HG03095 (cell line): ENCODE data around the gene DYTN.
A peak's percentile ranks its signal among the peaks of the same experiment; 100 is the strongest.
"Not testable (repeated sequence)": the region's sequence is repeated elsewhere in the genome, so short reads cannot be mapped to it uniquely, and the experiment has no call there.

Experiments
- ATAC-seq: cut with Tn5 transposase; IDR thresholded peaks from one replicate; pipeline ENCODE4 v1.9.1; 2021; ENCODE audit warnings: moderate library complexity; ENCODE audit not compliant: unreplicated experiment

The DYTN gene, protein sequence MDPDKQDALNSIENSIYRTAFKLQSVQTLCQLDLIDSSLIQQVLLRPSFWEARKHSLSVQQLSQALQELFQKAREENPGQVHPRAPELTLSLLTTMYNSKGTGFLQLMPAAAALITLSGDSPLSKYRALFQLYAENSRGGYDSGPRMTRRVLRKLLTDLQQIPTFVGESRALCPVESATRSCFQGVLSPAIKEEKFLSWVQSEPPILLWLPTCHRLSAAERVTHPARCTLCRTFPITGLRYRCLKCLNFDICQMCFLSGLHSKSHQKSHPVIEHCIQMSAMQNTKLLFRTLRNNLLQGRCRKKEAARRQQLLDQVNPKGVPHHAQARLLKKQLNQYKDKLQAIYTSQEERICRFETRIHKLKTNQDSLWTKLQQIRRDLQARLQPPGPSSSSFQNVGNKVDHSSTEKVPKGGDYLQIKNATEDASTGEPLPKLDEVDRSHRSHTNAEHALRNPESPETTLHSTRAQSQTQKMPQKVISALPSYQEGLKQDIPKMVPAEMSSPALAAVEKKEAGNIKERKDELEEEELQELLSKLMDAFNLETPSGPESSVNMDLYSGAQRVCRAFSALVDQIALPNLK

DNA sequence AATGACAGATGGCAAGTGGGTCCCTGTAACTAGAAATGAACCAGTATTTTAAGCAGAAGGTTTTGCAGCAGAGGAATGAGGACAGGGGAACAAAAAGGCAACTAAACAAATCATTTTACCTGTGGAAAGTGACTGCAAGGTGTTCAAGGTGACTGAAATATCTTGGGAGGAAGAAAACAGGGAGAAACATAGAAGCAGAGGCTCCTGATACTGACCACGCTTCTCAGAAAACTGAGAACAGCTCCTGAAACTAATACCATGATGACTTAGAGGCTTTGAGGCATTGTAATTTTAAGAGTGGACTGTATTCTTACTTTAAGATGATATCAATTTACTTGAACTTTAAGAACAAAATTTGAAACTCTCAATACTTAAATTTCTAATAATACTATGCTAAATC lies at the start of gene DYTN:
Gene DYTN (minus strand): TSS at position 101 of the 400 bp plus-strand sequence. CDS start 117 bp downstream, outside the sequence.
- peak; percentile 32 for ATAC-seq

DNA sequence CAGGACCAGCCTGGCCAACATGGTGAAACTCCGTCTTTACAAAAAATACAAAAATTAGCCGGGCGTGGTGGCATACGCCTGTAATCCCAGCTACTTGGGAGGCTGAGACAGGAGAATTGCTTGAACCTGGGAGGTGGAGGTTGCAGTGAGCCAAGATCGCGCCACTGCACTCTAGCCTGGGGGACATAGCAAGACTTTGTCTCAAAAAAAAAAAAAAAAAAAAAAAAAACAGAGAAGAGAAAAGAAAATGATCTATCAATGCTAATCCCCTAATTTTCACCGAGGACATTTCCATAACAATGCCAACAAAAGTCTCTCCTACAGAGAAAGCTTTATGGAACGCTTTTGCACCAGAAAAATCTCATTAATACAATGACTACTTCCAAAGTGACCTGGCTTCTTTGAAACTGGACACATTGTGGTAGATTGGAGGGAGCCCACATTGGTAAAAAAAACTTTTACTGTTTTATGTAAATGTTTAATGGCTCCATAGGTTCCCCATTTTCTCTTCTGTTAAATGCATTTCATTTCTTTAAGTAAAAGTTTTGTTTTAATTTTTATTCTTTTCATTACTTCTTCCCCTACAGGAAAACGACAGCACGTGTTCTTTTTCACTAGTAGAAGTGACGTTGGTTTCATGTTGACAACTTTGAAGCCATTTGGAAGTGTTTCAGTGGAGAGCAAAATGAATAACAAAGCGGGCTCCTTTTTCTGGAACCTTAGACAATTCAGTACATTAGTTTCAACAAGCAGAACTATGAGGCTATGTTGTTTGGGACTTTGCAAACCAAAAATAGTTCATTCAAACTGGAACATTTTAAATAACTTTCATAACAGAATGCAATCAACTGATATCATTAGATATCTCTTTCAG lies 48.1 kb upstream of the DYTN start:
- ATAC-seq: no peak

DNA sequence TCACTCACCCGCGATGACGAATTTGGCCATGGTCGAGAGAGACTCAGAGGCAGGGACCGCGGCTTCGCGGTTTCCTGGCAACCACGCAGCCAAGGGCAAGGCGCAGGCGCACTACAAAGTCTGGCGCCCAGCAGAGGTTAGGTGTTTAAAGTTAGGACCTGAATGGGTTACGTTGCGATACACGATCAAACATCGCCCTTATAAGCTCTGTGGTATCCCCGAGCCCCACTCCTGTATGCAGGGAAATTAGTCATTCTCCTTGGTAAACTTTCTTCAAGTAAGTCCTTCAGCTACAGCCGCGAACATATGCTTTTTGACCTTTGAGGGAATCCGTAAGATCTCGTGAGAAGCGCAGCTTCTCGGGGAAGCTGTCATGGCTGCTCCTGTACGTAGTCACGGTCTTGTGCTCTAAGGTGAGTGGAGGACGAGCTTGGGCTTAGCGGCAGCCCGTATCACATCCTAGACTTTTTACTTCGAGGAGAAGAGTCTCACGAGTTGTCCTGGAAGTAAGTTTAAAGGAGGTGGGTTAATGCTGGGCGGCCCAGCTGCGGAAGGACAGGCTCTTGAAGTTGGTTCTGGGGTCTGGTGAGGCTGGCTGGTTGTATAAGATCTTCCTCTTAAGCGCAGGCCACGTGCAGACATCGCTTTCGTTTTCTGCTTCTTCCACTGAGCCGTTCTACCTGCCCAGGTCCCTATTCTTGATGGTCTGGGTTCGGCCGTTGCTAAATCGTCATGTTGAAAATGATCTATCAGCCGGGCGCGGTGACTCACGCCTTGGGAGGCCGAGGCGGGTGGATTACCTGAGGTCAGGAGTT lies 47.3 kb upstream of the DYTN start, which contains the start of the genes FASTKD2 and MDH1B:
Gene FASTKD2 (plus strand): TSS at position 365 of the 815 bp plus-strand sequence. CDS start 1,088 bp downstream, outside the sequence.
Gene MDH1B (minus strand): TSS at position 87 of the 815 bp plus-strand sequence. CDS start 57 bp downstream, at position 30.
- ATAC-seq: peak; percentile 93

DNA sequence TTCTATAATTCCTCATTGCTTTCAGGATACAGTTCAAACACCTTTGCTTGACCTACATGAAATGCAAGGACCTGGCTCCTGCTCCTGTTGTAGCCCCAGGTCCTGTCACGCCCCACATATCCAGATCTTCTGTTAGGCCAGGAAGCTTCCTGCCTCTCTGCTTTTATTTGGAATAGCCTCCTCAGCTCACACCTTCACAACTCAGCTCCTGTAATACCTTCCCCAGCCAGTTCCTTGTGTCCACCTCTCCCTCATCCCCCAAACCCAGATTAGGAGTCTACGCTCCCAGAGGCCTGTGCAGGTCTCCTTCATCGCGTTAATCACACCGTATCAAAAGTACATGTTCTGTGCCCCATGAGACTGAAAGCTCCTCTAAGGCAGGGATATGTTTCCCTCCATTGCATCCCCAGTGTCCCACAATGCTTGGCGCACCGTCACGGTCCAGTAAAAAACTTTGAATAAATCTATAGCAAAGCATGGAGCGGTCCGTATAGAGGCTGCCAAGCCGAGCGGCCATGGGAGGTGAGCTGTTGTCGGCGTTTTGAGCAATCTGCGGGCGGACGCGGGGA lies 46.6 kb upstream of the DYTN start:
- ATAC-seq: peak; percentile 27

DNA sequence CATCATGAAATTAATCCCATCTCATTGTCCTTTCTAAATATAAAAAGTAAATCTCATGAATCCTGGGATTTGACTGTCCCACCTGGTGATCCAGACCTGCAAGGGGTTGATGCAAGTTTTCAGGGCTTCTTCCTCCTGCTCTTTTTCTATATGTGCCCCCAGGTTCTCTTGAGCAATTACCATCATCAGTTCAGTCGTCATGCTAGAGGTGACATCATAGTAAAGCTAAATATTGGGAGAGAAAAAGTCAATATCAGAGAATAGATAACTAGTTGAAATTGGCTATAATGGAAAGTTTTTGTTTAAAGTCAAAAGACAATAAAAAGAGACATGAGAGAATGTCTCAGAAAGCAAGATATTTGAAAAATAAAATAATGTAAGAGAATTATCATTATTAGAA lies 38.6 kb upstream of the DYTN start:
- no peak for ATAC-seq

DNA sequence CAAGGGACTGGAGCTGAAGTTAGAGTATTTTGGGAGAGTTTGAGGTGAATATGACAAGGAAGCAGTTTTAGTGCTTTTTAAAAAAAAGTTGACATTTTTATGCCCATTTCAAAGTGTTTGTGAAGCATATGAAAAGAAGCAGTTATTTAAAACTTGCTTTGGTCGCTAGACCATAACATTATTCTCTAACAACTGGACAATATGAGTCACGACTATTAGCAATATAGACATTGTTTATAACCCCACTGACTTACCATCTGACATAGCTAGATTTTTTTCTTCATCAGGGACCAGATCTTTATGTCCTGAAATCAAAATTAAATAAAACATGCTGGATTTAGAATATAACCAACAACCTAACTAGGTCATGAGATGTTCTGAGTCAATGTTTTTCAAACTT lies 22.6 kb upstream of the DYTN start:
- no peak for ATAC-seq

DNA sequence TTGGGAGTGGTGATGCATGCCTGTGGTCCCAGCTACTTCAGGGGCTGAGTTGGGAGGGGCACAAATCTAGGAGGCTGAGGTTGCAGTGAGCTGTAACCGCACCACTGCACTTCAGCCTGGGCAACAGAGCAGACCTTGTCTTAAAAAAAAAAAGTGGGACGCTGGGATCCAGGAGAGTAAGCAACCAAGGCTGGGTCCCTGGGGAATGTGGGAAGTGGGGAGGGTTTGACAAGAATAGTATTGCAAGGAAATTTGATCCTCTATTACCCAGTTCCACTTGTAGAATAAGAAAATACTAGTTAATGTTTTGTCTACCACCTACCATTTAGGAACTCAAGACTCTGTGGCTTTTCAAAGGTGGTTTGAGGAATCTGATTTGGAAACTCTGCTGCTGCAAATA lies 21.1 kb upstream of the DYTN start:
- no peak for ATAC-seq

DNA sequence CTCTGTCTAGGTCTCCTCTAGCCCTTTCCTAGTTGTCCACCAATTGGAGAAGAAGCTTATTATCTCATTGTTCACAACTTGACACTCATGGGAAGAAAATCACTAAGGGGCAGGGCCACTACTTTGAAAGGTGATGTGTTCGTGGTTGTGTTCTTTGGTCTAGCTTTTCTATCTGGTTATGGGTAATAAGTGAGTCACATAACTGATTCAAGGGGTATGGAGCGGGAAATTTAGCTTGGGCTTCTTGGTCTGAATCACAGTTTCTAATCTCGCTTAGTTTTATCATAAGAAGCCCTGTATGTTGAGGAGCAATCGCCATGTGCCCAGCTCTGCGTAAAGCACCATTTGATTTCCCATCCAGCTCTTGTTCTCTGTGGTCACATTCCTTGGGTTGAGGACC lies 18.7 kb upstream of the DYTN start:
- no peak for ATAC-seq

DNA sequence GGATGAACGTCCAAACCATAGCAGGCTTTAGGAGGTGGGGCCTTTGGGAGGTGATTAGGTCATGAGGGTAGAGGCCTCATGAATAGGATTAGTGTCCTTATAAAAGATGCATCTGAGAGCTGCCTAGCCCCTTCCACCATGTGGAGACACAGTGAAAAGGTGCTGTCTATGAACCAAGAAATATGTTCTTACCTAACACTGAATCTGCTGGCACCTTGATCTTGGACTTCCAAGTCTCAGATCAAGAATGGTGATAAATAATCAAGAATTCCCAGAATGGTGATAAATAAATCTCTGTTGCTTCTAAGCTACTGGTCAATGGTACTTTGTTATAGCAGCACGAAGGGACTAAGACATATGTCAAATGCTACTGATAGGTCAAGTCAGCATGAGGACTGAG lies 15.1 kb upstream of the DYTN start:
- ATAC-seq: no peak

DNA sequence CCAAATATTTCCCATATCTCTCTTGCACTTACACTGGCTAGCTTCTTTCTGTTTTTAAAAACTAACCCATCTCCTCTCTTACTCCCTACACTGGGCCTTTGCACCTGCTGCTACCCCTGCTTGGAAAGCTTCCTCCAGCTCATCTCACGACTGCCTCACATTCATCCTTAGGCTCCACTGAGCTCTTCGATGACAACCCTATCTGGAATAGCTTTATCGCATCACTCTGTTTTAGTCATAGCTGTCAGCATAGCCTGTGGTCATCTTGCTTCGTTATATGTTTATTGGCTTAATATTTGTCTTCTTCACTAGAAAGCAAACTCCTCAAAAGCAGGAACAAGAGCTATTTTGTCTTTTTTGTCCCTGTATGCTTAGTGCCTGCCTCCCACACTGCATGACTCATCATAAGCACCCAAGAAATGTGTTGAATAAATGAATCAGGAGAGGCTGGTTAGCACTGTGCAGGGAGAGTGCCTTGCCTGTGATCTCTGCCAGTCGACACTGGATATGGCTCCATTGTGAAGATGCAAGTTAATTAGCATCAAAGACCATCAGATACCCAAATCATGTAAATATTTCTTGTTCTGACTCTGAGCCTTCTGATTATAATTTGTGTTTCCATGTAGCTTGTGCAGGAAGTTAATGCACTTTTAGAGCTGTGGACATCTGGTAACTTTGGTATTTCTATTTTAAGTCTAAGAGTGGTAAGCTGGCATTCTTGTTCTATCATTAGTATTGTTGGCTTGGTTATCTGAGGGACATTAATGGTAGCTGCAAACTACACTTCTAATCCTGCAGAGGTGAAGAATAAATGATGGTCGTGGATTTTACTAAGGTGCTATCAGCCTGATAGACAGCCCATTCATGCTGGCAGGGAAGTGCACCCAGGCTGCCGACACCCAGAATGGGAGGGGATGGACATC lies 10.3 kb upstream of the DYTN start:
- ATAC-seq: no peak

DNA sequence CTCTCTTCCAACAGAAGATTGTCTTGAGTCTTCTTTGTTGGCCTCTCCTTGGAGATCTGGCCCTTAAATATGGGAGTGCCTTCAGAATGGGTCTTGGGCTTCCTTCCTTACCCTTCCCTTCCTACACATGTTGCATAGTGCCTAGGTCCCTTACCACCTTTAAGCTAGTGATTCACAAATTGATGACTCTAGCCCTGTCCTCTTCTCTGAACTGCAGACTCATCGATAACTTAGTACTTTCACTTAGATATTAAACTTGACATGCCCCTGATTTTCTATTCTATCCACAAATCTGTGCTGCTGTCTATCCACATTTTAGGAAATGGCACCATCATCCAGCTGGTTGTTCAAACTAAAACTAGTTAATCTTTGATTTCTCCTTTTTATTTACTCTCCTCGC lies 9.1 kb upstream of the DYTN start:
- ATAC-seq: no peak

DNA sequence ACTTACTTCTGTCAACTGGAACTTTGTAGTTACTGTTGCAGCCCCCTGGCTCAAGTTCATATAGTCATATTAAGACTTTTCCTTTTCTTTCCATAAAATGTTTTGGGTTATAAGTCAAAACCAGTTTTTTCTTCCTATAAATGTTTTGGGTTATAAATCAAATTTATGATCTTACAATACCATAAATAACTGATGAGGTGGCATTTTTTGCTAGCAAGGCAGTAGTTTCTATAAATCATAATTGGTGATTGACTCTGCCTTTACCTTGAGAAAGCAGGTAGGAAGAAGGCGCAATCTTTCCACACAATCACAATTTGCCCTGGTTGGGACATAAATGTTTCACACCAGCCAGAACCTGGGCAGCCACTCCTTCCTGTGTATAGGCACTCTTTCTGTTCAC lies 5.1 kb upstream of the DYTN start:
- no peak for ATAC-seq

DNA sequence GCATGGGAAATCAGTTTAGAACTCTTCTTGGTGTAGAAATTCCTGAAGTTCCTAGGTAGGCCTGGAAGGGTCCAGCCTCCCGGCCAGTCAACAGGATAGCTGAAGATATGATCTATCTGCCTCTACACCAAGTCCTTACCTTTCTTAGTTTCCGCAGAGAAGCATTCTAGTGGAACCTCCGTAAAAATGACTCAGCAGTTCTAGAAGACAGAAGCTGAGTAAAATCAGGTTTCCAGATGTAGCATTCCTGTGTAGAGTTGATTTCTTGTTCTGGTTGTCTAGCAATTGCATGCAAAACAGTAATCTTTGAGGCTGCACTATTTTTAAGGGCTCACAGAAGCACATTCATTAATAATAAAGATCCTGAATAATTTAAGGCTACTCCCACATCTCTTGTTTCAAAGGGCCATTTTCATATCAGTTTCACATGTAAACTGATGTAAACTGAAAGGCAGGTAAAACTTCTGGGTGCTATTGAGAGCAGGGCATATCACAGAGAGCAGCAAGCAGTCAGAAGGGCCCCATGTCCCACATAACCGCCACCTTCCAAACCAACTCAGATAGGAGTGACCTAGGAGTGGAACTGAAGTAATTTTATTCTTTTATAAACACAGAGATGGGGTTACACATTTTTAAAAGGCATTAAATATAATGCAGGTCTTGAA lies 3.2 kb upstream of the DYTN start:
- peak; percentile 91 for ATAC-seq

DNA sequence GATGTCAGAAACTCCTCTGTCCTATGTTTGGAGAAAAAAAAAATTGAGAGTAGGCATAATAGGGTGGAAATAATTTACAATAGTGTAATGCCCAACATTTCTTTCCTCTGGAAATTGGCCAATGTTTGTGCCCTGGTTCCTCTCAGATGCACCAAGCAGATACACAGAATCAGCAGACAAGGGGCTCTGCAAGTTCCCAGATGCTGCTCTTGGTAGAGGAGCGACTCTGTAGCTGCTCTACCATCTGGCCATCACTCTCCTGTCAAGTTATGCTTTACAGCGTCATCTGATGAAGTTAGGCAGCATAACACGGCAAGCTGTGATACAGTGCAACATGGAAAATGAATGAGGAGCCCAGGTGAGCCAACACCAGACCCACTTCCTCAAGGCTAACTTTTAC lies 1.6 kb downstream of the DYTN start:
- ATAC-seq: no peak

DNA sequence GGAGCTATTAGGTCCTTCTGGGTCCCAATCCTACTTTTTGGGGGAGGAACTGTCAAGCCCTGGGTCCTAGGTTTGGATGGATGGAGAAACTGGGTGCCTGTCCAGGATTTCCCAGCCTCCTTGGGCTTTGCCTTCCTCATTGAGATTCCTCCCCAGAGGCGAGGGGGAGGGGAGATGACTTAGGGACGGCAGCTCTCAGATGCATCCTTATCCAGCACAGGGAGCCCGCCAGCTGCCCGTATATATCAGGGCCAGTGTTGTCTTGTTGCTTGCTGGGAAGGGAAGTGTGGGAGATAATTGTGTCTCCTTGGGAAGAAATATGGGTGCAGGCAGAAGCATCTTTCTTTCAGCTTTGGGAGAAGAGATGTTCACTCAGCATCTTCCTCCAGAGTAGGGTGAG lies 3.0 kb downstream of the DYTN start:
- ATAC-seq: not testable (repeated sequence)

DNA sequence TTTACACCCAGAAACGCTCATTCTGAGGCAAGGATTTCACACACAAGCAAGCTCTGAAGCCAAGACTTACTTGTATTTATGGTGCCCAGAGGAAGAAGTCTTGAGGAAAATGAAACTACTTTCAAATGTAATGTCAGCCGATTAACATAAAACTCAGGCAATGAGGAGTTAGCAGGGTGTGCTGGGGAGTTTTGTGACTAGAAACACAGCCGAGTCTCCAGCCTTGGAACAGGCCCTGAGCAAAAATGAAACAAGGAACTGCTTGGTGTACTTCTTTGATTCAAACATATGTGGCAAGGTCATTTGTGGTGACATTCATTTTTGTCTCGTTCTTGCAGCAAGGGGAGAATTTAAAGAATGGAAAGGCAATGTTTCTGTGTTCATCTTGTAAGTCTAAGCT lies 4.5 kb downstream of the DYTN start:
- ATAC-seq: peak; percentile 58

DNA sequence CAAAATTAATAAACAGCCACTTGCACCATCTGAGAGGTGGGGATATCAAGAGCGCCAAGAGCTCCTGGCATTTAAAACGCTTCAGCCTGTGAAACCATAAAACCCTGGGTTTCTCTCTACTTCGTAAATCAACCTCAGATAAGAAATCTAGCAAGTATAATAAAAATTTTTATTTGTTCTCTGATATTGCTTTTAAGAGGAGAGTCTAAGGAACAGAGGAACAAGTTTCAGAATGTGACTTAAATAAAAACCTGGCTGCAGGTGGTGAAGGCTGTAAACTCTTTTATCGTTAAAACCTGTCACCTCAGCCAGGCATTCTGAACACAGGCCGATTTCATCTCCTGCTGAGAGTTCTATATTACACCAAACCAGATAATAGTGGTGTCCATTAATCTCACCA lies 9.9 kb downstream of the DYTN start:
- no peak for ATAC-seq

DNA sequence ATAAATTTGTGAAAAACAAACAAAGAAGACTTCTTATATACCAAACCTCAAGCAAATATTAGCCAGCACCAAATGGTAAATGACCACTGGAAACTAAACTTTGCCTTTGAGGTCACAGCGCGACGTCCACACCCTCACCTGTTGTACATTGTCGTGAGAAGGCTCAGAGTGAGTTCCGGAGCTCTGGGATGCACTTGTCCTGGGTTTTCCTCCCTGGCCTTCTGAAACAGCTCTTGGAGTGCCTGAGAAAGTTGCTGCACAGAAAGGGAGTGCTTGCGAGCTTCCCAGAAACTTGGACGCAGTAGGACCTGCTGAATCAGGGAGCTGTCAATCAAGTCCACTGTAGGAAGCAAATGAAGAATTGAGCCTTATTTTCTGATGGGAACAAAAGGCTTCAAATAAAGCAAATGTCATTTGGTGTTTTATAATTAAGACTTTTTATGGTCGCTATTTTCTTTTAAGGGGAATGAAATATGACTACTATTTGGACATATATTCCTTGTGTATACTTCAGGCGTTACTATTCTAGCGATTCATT lies 11.0 kb downstream of the DYTN start:
- ATAC-seq: no peak
